Esophagus muscularis mucosa (tissue), 4 donors: Measurements from ENCODE around the gene OTC. TPM values are rescaled to one million over a fixed set of nuclear protein-coding genes. Genes with fewer than 3 reads are reported as not detected.

Source experiments
- DNase-seq: peaks from one replicate; pipeline ENCODE4 v3.0.0-alpha.2; 2017; ENCODE audit errors: extremely low spot score
- H3K27ac ChIP-seq, 4 donors: fragments of 200-600 bp; sonication (generic); replicated peaks in 1 of 4; 1 replicate in 3 of 4; 2 replicates in 1 of 4; pipeline ENCODE4 v1.5.1; 2016 to 2019; ENCODE audit warnings: mild to moderate bottlenecking in 1 of 4
- H3K27me3 ChIP-seq, 4 donors: fragments of 200-600 bp; sonication (generic); one replicate each; pipeline versions ENCODE4 v1.5.1 to v1.6.0; 2016 to 2019
- H3K36me3 ChIP-seq, 4 donors: fragments of 200-600 bp; sonication (generic); one replicate each; pipeline ENCODE4 v1.5.1; 2016 to 2019
- H3K4me1 ChIP-seq, 4 donors: fragments of 200-600 bp; sonication (generic); one replicate each; pipeline ENCODE4 v1.5.1; 2016 to 2019
- H3K4me3 ChIP-seq, 4 donors: fragments of 200-600 bp; sonication (generic); 1 replicate in 2 of 4; 2 replicates in 2 of 4; pipeline ENCODE4 v1.5.1; 2016 to 2019; ENCODE audit warnings: mild to moderate bottlenecking in 4 of 4, moderate library complexity in 1 of 4
- H3K9me3 ChIP-seq, 4 donors: fragments of 200-600 bp; sonication (generic); 1 replicate in 3 of 4; 2 replicates in 1 of 4; pipeline ENCODE4 v1.5.1; 2016 to 2019
- EP300 ChIP-seq: sonication (generic); formaldehyde crosslinking; IDR thresholded peaks from one replicate; pipeline ENCODE4 v1.6.1; 2017; ENCODE audit warnings: antibody characterized with exemption
- POLR2A ChIP-seq: fragments of 450-650 bp; IDR thresholded peaks from one replicate; pipeline ENCODE4 v1.6.1; 2017; ENCODE audit warnings: antibody characterized with exemption, moderate library complexity, mild to moderate bottlenecking, low read depth
- POLR2AphosphoS5 ChIP-seq, 2 donors: sonication (generic); formaldehyde crosslinking; IDR thresholded peaks; one replicate each; pipeline ENCODE4 v1.6.1; 2017; ENCODE audit warnings: antibody characterized with exemption in 2 of 2
- WGBS: methylation state at CpG from one replicate; pipeline ENCODE4 v1.1.5; 2018; 5-methylcytosine and 5-hydroxymethylcytosine counted together
- intact Hi-C: fragments of 100-400 bp; cut with DNase I; formaldehyde crosslinking; loops from one replicate; pipeline ENCODE4 v1.15.1; 2023
- total RNA-seq, 4 donors: library from RNA; depleted of rRNA; stranded (reverse); fragments of >200 nt; gene quantifications; one replicate each; pipeline versions ENCODE4 v1.1.0 to v1.2.1, GENCODE V29; 2016
- TF ChIP-seq, protein P1 (sequence below), 3 experiments: fragments of 200-600 bp in 2 of 3; fragments of 450-650 bp in 1 of 3; sonication (generic) in 2 of 3; IDR thresholded peaks; one replicate each; pipeline ENCODE4 v1.5.1; 2017 to 2019; ENCODE audit warnings: antibody characterized with exemption in 3 of 3, mild to moderate bottlenecking in 2 of 3, moderate library complexity in 1 of 3

The OTC gene
- total RNA-seq, 4 donors from 2014 or later = 0.23 to 0.42 (median 0.33) TPM; not detected in 1

DNA sequence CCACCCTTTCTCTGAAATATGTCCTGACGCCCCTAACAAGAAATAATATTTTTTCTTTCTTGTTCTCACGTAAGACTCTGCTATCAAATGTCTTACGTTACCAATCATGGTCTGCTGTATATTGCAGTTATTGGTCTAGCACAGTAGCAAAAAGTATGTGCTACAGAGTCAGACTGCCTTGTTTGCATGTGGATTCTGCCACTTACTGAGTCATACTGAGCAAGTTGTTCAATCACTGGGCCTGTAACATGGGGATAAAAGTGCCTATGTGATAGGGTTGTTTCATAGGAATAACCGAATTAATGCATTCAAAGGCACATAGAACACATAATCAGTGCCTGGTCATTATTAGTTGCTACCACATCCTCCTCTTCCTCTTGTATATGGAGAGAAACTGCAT is 39.2 kb upstream of the OTC start:
- DNase-seq = no peak
- H3K27me3 ChIP-seq = no peaks in the 10 kb centered on the region
- H3K4me1 ChIP-seq = no peaks in the 10 kb centered on the region
- TF ChIP-seq POLR2A (no peak), EP300 (no peak), POLR2AphosphoS5 (IDR thresholded peaks at IDR 0.05) (no peak)
- TF ChIP-seq, protein P1, sequence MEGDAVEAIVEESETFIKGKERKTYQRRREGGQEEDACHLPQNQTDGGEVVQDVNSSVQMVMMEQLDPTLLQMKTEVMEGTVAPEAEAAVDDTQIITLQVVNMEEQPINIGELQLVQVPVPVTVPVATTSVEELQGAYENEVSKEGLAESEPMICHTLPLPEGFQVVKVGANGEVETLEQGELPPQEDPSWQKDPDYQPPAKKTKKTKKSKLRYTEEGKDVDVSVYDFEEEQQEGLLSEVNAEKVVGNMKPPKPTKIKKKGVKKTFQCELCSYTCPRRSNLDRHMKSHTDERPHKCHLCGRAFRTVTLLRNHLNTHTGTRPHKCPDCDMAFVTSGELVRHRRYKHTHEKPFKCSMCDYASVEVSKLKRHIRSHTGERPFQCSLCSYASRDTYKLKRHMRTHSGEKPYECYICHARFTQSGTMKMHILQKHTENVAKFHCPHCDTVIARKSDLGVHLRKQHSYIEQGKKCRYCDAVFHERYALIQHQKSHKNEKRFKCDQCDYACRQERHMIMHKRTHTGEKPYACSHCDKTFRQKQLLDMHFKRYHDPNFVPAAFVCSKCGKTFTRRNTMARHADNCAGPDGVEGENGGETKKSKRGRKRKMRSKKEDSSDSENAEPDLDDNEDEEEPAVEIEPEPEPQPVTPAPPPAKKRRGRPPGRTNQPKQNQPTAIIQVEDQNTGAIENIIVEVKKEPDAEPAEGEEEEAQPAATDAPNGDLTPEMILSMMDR (IDR thresholded peaks at IDR 0.05) = no peak
- WGBS = 81% methylated on average over 4 of the region's 4 CpGs
- H3K9me3 ChIP-seq = no peaks in the 10 kb centered on the region
- H3K36me3 ChIP-seq = peaks cover 0 to 10% (median 2%) of the 10 kb centered on the region in 4 donors
- H3K4me3 ChIP-seq = no peak overlapping the region
- H3K27ac ChIP-seq = no peak overlapping the region
- intact Hi-C loops = no loop called here

DNA sequence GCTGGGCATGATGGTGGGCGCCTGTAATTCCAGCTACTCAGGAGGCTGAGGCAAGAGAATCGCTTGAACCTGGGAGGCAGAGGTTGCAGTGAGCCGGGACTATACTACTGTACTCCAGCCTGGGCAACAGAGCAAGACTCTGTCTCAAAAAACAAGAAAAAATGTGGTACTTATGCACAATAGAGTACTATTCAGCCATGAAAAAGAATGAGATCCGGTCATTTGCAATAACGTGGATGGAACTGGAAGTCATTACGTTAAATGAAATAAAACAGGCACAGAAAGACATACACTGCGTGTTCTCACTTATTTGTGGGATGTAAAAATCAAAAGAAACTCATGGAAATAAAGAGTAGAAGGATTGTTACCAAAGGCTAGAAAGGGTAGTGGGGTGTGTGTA is 37.2 kb upstream of the OTC start:
- no peaks in the 10 kb centered on the region for H3K27me3 ChIP-seq
- H3K4me3 ChIP-seq = no peak overlapping the region
- intact Hi-C loops = no loop called here
- no peak for DNase-seq
- no peak for TF ChIP-seq POLR2A
- no peak for TF ChIP-seq POLR2AphosphoS5 (IDR thresholded peaks at IDR 0.05)
- TF ChIP-seq, protein P1 (IDR thresholded peaks at IDR 0.05) = no peak
- no peak for TF ChIP-seq EP300
- H3K27ac ChIP-seq = no peak overlapping the region
- peaks cover 0 to 12% (median 2%) of the 10 kb centered on the region in 4 donors for H3K36me3 ChIP-seq
- H3K4me1 ChIP-seq = no peaks in the 10 kb centered on the region
- 89% methylated on average over 7 of the region's 7 CpGs for WGBS
- H3K9me3 ChIP-seq = no peaks in the 10 kb centered on the region

DNA sequence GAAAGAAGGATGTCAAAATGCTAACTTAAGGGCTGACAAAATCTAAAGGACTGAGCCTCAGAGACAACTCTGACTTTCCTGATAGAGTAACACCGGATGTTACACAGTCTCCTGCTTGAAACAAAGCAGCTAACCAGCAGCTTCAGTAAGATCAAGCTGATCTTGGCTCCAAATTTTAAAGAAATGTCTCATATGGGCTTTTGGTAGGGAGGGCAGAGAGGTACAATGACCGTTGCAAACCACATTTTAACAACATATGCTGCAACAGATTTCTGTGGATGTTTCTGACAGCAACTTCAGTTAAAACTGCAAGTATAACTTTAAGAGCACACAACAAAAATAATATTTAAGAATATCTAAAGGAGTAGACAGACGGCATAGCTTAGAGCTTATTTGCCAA is 34.2 kb upstream of the OTC start:
- TF ChIP-seq POLR2A = no peak
- TF ChIP-seq EP300 = no peak
- no peak for TF ChIP-seq POLR2AphosphoS5 (IDR thresholded peaks at IDR 0.05)
- TF ChIP-seq, protein P1 (IDR thresholded peaks at IDR 0.05) = no peak
- H3K4me1 ChIP-seq = no peaks in the 10 kb centered on the region
- no peaks in the 10 kb centered on the region for H3K9me3 ChIP-seq
- WGBS = 68% methylated on average over 3 of the region's 3 CpGs
- intact Hi-C loops = no loop called here
- H3K27ac ChIP-seq = no peak overlapping the region
- H3K4me3 ChIP-seq = no peak overlapping the region
- DNase-seq = no peak
- H3K36me3 ChIP-seq = peaks cover 0 to 18% (median 2%) of the 10 kb centered on the region in 4 donors
- no peaks in the 10 kb centered on the region for H3K27me3 ChIP-seq

DNA sequence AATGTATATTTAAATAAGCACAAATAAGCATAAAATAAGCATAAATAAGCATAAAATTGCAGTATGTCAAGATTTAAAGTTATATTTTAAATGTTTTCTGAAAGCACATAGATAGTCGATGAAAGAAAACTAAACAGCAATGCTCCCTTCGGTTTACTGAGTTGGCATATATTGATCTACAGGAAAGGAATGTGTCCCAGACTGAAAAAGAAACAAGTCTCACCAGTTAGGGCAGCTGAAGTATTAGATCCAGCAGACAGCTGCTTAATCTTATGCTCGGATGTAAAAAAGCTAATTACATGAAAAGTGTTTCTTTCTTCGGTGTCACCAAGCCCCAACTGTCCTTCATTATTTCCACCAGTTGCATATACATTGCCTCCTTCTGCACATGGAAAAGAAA is 33.8 kb upstream of the OTC start:
- no peaks in the 10 kb centered on the region for H3K27me3 ChIP-seq
- intact Hi-C loops = no loop called here
- no peak overlapping the region for H3K27ac ChIP-seq
- TF ChIP-seq EP300 (no peak), POLR2A (no peak)
- no peaks in the 10 kb centered on the region for H3K4me1 ChIP-seq
- 84% methylated on average over 4 of the region's 4 CpGs for WGBS
- H3K9me3 ChIP-seq = no peaks in the 10 kb centered on the region
- no peak for DNase-seq
- H3K4me3 ChIP-seq = no peak overlapping the region
- H3K36me3 ChIP-seq = peaks cover 0 to 18% (median 2%) of the 10 kb centered on the region in 4 donors

DNA sequence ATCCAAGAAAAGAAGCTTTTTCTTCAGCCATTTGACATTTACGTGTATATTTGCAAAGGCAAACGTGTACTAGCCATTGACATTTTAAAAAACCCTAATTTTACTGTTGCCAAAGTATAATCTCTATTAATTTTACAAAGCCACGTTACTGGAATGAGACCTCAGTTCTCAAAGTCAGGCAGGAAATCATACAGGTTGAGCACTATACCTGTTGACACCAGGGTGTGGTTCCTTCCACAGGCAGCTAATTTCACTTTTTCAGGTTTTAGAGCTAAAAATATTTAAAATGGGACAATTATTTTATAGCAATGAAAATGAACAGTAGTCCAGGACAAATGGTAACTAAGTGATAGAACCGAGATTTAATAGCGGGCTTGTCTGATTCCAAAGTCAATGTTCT is 31.6 kb upstream of the OTC start:
- TF ChIP-seq POLR2A = no peak
- TF ChIP-seq POLR2AphosphoS5 (IDR thresholded peaks at IDR 0.05) = no peak
- TF ChIP-seq EP300 = no peak
- TF ChIP-seq, protein P1 (IDR thresholded peaks at IDR 0.05) = no peak
- Histone ChIP-seq H3K36me3 (peaks cover 0 to 18% (median 2%) of the 10 kb centered on the region in 4 donors), H3K27ac (no peak overlapping the region), H3K27me3 (no peaks in the 10 kb centered on the region), H3K4me3 (no peak overlapping the region), H3K9me3 (no peaks in the 10 kb centered on the region), H3K4me1 (peaks cover 0 to 3% (median 0%) of the 10 kb centered on the region in 4 donors)
- WGBS = 70% methylated on average over 5 of the region's 5 CpGs
- intact Hi-C loops = loop anchor here (10.0 kb wide), 1 partner anchor 396 kb away; no protein-coding TSS in a partner anchor
- no peak for DNase-seq
